ENCODE results near the gene CCDC192. TPM values are rescaled to one million over a fixed set of nuclear protein-coding genes. Genes with fewer than 3 reads are reported as not detected.

CCDC192 gene
- total and polyA plus RNA-seq, 8 donors: 0.81 to 1.6 (median 1.2) TPM; not detected in 2

GRCh38 chr5:127680595-127680994 is 22.6 kb upstream of the CCDC192 start:
- no peak for TF ChIP-seq CTCF (IDR thresholded peaks at IDR 0.05)
- Histone ChIP-seq H3K4me1 (no peaks in the 10 kb centered on the region), H3K36me3 (no peaks in the 10 kb centered on the region), H3K4me3 (no peak overlapping the region), H3K9me3 (no peaks in the 10 kb centered on the region), H3K27ac (no peak overlapping the region), H3K27me3 (no peaks in the 10 kb centered on the region)
- no peak for ATAC-seq
- no peak for DNase-seq
- intact Hi-C loops (cut with DNase I): no loop called here

- Histone ChIP-seq H3K4me3 (no peak overlapping the region), H3K36me3 (no peaks in the 10 kb centered on the region), H3K27ac (no peak overlapping the region), H3K4me1 (no peaks in the 10 kb centered on the region), H3K27me3 (no peaks in the 10 kb centered on the region), H3K9me3 (no peaks in the 10 kb centered on the region)
- TF ChIP-seq CTCF (IDR thresholded peaks at IDR 0.05): no peak
- ATAC-seq (no peak), DNase-seq (no peak)
- intact Hi-C loops (cut with DNase I): no loop called here
These were observed 20.2 kb upstream of the CCDC192 start for GRCh38 chr5:127683008-127683407.

DNA sequence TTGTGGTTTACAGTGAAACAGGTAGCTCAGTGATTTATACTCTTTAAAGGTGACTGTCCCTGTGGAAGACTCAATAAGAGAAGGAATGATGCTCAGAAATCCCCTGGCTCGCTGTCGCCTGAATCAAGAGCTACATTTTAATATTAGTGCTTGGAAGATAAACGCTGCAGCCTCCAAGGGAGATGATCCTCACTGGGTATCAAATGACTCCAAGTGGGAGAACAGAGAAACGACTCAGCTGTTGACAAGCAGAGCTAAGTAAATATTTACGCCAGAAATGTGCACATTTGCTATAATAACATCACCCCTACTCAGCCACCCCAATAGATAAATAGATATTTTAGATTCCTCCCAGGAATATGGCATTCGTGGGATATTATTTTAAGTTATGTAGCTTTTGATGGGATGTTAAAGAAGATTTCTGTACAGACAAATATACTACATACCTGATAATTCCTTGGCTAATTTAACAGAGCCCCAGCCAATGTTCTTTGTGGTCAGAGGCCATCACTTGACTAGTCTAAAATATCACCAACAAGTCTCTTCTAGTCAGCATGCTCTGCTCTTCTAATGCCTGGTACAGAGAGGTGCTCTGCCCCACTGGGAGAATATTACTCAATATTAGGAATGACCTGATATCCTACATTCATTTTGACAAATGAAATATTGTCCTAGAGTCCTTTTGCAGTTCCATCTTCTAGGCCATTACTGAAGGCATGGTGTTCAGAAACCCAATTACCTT is 18.3 kb upstream of the CCDC192 start:
- Histone ChIP-seq H3K4me1 (no peaks in the 10 kb centered on the region), H3K9me3 (no peaks in the 10 kb centered on the region), H3K4me3 (no peak overlapping the region), H3K27me3 (no peaks in the 10 kb centered on the region), H3K36me3 (no peaks in the 10 kb centered on the region), H3K27ac (no peak overlapping the region)
- peak in 1 of 4 donors; percentile 22 for DNase-seq
- intact Hi-C loops (cut with DNase I): no loop called here
- no peak for TF ChIP-seq CTCF (IDR thresholded peaks at IDR 0.05)
- no peak for ATAC-seq

- Histone ChIP-seq H3K9me3 (no peaks in the 10 kb centered on the region), H3K4me3 (no peak overlapping the region), H3K36me3 (no peaks in the 10 kb centered on the region), H3K27ac (no peak overlapping the region), H3K27me3 (no peaks in the 10 kb centered on the region), H3K4me1 (no peaks in the 10 kb centered on the region)
- DNase-seq: no peak
- no peak for ATAC-seq
- intact Hi-C loops (cut with DNase I): no loop called here
- TF ChIP-seq CTCF (IDR thresholded peaks at IDR 0.05): no peak
These were observed 17.5 kb upstream of the CCDC192 start for GRCh38 chr5:127685662-127686061.

DNA sequence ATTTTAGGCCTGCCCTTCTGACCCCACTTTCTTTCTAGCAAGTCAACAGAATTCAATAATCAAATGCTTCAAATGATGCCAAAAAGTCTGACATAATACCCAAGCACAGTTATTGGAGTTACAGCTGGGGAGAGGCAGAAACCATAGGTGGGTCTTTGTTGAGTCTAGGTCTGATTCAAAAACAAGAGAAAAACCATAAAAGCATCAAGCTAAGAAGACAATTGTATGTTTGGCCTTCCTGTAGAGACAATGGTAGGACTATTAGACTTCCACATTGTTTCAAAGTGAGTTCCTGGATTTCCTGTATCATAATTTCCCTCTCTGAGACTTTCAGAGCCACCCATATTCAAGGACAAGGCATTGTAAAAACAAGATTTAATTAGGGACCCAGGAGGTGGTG is 16.8 kb upstream of the CCDC192 start:
- ATAC-seq (no peak), DNase-seq (no peak)
- intact Hi-C loops (cut with DNase I): no loop called here
- no peak for TF ChIP-seq CTCF (IDR thresholded peaks at IDR 0.05)
- H3K27me3 ChIP-seq: no peaks in the 10 kb centered on the region
- no peak overlapping the region for H3K4me3 ChIP-seq
- no peaks in the 10 kb centered on the region for H3K9me3 ChIP-seq
- no peak overlapping the region for H3K27ac ChIP-seq
- H3K4me1 ChIP-seq: no peaks in the 10 kb centered on the region
- H3K36me3 ChIP-seq: no peaks in the 10 kb centered on the region

All from left lung (tissue), 10 donors.